T47D (cell line): ENCODE measurements around the gene KAT7.

Source experiments
- DNase-seq, 2 experiments: peaks; one replicate each; pipeline versions ENCODE4 v3.0.0 to v3.0.0-alpha.2; 2011 to 2012; ENCODE audit warnings: low read depth in 1 of 2, low spot score in 1 of 2
- JUND ChIP-seq: IDR thresholded peaks from 2 replicates; pipeline ENCODE4 v1.6.1; 2012; ENCODE audit warnings: low read depth
- in situ Hi-C: cut with HindIII; loops from 2 replicates; pipeline ENCODE4 v1.10.0; 2016; ENCODE audit warnings: low sequenced_read_pairs, low pct_unique_long_range_greater_than_20kb

The KAT7 gene

DNA sequence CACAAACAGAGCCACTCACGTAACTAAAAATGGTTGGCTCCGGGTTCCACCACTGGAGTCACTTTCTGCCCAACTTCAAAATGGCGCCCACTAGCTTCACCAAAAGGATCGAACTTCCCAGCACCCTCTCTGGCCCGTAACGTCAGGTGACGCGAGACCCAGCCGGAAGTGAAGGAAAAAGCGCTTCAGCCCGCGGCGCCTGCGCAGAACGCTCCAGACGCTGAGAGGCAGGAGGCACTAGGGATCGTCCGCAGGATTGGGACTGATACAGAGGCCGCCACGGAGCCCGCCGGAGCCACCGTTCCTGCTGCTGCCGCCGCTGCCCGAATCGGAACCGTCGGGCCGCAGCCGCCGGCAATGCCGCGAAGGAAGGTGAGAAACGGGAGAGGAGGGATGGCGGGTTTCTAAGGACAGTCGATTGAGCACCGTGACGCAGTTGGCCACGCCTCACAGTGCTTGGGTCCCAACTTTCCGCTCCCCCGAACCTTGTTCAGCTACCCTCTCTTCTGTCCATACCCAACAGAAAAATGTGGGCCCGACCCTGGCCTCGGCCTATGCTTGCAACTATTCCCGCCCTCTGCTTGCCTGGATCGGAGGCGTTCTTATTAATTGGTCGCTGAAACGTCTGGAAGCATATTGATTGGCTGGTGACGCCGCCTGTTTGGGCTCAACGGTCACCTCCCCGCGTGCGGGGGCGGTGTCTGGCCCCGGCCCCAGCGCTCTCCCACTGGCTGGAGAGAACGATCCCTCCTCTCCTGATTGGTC, at the start of gene KAT7:
Gene KAT7, plus strand, starts transcription at position 204 of the 765 bp plus-strand sequence. Its CDS starts 154 bp downstream, at position 358.
- peak; percentile 90 to 100 for DNase-seq
- in situ Hi-C loops = no loop called here
- TF ChIP-seq JUND = no peak

DNA sequence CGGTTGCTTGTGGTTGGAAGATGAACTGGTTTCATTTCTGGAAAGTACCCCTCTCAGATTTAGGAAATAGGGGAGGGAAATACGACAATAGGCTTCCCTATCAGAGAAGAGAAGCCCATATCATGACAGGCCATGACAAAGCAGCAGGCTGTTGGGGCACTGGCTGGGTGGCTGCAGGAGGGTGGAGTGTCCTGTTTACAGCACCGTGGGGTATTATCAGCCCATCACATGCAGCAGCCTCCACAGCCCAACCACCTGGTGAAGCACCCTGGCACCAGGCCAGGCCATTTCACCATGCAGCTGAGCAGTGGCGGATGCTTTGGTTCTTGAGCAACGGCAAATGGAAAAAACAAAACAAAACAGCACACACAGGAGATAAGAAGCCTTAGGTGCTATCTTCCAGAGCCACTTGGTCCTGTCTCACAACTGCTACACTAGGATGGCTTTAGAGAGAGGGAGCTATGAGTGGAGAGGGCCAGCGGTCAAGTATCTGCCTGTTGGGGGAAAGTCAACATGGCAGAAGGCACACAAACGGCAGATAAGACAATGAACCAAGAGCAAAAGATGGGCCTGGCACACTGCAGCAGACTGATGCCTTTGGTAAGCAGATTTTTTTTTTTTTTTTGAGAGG, 48.7 kb upstream of the KAT7 start:
- in situ Hi-C loops = no loop called here
- no peak for TF ChIP-seq JUND
- no peak for DNase-seq

DNA sequence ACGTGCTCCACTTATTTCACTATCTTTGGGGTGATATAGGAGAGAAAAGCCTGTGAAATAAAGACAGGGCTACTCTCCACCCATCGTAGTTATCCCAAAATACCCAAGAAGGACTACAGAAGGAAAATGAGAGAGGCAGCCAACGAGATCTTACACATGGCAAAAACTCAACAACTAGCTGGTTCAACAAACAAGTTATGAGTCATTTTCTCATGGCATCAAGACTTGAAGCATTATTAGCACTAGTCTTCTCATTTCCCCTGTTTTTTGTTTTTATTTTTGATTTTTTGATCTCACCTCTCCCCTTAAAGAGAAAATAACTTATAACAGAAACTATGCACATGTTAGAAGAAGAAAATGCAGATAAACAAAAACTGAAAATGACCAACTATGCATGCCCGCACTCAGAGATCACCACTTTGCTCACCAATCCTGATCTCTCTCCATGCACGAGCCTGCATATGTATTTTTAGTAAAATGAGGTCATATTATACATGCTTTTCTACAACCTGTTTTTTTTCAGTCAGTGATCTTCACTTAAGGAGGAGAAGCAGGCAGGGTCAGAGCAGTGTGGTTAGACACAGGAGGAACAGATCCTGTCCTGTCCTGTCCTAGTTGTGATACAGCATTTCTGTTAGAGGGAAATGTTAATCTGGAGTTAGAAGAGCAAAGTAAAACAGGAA, 47.3 kb upstream of the KAT7 start:
- DNase-seq = no peak
- in situ Hi-C loops = no loop called here
- no peak for TF ChIP-seq JUND

DNA sequence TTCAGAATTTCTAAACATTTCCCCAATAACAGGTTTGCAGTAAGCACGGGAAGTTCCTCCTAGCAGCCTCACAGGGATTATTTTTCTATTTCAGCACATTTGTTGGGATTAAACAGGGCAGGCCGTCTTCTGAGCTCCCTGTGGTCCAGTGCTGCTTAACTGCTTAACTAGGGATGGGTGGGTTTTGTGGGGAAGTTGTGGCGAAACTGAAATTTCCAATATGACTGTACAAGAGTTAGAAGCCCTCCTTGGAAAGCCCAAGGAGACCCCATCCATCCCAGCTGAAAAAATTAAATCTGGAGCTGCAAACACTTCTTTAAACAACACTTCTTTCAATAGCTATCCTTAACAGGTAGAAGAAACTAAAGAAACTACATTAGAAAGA, 46.8 kb upstream of the KAT7 start:
- no peak for TF ChIP-seq JUND
- no peak for DNase-seq
- in situ Hi-C loops = no loop called here

DNA sequence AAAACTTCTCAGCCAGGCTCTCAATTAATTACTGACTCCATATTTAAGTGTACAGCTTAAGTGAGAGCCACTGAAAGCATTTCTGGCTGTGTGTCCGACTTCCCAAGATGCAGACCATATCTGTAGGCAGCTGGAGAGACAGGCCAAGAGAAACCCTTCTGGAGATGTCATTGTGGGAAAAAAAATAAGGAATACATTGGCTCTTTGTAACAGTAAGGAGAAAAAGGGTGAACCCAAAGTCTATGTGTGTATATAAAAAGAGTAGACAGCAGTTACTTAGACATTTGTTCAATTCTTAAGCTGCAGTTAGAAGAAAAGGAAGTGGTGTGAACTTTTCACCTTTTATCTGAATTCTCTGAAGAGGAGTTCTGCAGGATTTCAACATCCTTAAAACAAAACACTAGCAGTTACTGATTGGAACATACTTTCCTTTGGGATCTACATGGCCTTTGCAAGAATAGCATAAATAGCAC, 46.3 kb upstream of the KAT7 start:
- DNase-seq = no peak
- in situ Hi-C loops = no loop called here
- no peak for TF ChIP-seq JUND

DNA sequence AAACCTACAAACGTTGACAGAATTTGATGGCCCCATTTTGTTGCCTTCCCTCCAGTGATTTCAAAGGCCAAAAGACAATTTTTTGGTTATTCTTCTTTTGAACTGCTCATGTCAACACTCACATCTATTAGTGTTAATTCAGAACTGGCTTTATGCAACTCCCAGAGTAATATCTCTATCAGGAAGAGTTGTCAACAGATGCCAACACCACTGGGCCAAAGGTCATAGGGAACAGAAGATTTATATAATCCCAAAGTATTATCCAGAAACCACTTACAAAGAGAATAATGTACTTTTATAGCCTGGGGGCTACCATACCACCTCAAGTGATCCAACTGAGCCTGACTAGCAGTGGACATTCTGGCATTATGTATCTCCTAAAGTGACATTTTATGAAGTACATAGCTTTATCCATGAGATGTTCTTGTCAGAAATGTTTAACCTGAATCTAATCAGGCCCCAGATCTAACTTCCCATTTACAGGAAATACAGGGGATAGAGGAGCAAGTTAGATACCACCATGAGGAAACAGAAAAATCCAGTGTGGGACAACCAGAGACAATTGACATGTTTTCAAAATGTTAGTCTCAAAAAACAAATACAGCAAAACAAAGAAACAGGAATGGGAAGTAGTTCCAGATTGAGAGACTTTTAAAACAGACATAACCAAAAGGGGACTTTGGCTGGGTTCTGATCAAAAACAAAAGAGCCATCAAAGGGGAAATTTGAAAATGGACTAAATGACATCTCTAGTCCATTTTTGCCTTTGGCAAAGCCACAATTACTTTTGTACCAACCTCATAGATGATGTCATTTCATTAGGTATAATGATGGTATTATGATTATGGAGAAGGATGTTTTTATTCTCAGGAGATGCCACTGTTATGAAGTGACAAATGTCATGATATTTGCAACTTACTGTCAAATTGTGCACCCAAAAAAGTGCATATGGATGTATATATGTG, 43.0 kb upstream of the KAT7 start:
- no peak for DNase-seq
- in situ Hi-C loops = no loop called here
- no peak for TF ChIP-seq JUND

DNA sequence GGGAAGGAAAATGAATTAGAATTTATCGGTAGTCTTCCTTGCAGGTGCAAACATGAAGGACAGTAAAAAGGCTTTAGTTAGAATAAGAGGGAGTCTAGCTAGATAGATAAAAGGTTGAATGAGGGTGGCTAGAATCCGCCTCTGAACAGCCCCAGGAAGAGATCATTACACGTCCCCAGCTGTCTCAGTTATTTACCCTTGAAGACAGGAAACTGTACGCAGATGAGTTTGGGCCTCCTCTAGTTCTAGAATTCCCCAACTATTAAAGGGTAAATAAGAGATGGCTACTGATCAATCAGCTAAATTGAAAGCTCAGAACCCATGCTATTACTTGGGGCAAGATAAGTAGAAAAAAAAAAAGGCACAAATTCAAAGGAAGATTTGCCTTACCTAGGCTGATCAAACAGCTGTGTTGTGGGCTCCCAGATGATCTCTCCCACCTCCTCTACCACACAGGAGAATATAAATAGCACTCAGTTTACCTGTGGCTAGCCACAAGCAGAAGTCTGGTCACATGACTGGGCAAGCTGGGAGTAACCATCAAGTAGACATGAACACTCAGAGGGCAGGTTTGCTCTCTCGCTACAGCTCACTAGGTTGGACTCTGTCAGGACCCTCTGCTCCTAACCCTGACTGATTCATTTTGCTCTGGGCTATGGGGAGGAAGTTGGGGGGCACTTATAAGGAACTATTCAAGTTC, 41.5 kb upstream of the KAT7 start:
- DNase-seq = no peak
- in situ Hi-C loops = no loop called here
- no peak for TF ChIP-seq JUND

DNA sequence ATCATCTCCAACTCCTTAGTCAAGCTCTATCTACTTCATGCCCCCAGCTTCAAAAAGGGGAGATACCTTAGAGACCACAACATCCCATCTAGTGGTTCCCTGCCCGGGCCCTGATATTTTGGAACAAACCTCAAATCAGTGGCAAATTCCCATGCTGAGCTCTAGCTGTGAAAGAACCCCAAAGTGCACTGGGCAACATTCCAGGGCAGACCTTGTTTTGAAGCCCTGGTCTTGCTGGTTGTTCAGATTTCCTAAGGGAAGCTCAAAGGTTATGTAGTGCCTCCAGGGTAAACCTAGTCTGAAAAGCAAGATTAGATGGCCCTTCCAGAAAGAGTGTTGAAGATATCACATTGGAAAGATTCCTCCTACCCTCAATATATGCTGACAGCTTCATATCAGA, 40.8 kb upstream of the KAT7 start:
- no peak for TF ChIP-seq JUND
- in situ Hi-C loops = no loop called here
- DNase-seq = no peak

DNA sequence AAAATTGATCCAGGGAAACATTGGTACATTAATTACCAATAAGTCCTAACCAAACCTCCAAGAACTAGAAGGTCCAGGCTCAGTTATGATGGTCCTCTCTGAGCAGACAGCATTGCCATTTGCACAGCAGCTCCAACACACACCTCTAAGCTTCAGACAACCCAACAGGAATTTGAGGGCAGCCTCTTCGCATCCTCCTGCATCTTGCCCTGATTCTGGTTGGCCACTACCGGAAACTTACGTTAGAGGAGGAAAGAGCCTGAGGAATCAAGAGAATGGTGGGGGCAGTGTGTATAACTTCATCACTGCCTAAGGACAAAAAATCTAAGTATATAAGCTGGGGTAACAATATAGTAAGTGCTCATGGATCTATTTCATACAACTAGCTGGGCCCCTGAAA, 40.3 kb upstream of the KAT7 start:
- DNase-seq = no peak
- in situ Hi-C loops = no loop called here
- no peak for TF ChIP-seq JUND

DNA sequence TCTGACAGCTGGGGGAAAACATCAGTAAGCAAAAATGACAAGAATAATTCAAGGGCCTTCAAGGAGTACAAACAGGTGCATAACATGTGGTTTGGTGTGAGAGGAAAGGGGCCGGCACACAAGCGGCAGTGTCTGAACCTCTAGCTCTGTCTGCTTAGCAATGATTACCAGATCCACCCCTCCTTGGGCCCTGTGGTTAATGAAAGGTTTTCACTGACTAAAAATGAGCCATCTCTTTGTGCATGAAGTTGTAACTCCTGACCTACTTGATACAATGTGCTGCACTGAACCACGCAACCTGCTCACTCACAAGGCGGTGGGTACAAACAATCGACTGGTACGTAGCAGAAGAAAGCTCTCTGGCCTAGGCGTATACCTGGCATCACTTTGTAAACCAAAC, 39.7 kb upstream of the KAT7 start:
- DNase-seq = no peak
- no peak for TF ChIP-seq JUND
- in situ Hi-C loops = no loop called here

DNA sequence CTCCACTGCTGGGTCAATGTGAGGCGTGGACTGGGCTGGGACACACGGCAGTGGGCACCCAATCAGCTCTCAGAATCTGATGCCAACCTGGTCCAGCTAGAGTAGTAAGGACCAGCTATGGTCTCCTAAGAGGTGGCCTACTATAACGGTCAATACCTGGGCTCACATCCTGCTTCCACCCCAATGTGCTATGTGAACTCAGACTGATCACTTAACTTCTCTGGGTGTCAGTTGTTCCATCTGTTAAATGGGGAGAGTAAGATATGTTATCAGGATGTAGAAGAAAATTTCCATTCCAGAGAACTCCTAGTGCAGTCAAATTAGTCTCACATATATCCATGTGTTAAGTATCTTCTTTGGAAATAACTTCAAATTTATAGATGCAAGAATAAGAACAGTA, 38.8 kb upstream of the KAT7 start:
- no peak for DNase-seq
- in situ Hi-C loops = no loop called here
- no peak for TF ChIP-seq JUND

DNA sequence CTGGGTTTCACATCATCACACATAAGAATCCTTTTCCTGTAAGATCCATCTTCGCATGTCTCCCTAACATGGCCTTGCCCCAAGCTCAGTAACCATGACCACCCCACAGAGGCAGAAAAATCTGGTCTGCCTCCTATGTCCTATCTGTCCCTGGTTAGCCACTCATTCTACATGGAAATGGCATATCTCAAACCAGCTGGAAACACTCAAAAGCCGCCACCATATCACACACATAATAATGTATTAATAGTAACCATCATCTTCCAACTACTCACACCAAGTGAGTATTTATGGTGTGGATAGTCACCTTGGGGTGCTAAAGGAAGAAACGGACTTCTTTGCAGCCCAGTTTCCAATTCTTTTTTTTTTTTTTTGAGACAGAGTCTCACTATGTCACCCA, 36.0 kb upstream of the KAT7 start:
- TF ChIP-seq JUND = no peak
- in situ Hi-C loops = no loop called here
- DNase-seq = no peak
